ENCODE data around the gene DDX24. TPM values are rescaled to one million over a fixed set of nuclear protein-coding genes. Genes with fewer than 3 reads are reported as not detected.

The DDX24 gene
- total RNA-seq, 1 experiment from 2014 or later: 217 TPM

DNA sequence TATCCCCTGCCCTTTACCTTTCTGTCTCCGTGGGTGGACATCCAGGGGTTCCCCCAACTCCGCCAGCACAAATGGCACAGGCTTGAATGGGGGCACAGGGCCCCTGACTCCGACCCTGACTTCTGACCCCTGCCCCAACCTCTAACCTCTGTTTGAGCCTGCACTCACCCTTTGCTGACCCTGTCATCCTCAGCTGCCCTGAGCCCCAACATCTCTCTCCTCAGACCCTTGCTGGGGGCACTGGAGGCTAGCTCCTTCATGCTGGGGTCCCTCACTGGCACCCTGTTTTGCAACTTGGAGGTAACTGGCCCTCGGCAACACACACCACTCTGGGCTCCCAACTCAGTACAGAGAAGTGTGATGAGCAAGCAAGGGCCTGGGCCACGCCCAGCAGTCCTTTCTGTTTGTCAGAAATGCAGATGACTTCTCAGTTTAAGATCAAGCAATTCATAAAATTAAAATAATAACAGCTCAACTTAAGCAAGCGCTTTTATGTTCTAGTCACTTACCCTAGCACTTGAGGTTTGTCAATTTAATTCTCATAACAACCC, 31.6 kb upstream of the DDX24 start:
- H3K27me3 ChIP-seq (ENCODE audit: low read length): no peaks in the 10 kb centered on the region
- no peak overlapping the region for H3K4me2 ChIP-seq (ENCODE audit: low read depth, low read length, poor library complexity, severe bottlenecking)
- no peaks in the 10 kb centered on the region for H3K9me3 ChIP-seq (ENCODE audit: low read length)
- no peak overlapping the region for H3K27ac ChIP-seq (ENCODE audit: low read length)
- H3K4me3 ChIP-seq (ENCODE audit: low read length): no peak overlapping the region
- no peak overlapping the region for H3K9ac ChIP-seq (ENCODE audit: low read length)
- H3K79me2 ChIP-seq (ENCODE audit: low read length): no peaks in the 10 kb centered on the region
- no peaks in the 10 kb centered on the region for H3K4me1 ChIP-seq (ENCODE audit: low read length)
- no peak overlapping the region for H2AFZ ChIP-seq (ENCODE audit: low read length)
- DNase-seq: peak; percentile 42
- no peaks in the 10 kb centered on the region for H4K20me1 ChIP-seq (ENCODE audit: insufficient read depth, low read depth, low read length)
- H3K9me2 ChIP-seq (replicated peaks; ENCODE audit: insufficient read depth, low read length): no peaks in the 10 kb centered on the region
- H3K36me3 ChIP-seq (ENCODE audit: insufficient read depth, low read length): no peaks in the 10 kb centered on the region

DNA sequence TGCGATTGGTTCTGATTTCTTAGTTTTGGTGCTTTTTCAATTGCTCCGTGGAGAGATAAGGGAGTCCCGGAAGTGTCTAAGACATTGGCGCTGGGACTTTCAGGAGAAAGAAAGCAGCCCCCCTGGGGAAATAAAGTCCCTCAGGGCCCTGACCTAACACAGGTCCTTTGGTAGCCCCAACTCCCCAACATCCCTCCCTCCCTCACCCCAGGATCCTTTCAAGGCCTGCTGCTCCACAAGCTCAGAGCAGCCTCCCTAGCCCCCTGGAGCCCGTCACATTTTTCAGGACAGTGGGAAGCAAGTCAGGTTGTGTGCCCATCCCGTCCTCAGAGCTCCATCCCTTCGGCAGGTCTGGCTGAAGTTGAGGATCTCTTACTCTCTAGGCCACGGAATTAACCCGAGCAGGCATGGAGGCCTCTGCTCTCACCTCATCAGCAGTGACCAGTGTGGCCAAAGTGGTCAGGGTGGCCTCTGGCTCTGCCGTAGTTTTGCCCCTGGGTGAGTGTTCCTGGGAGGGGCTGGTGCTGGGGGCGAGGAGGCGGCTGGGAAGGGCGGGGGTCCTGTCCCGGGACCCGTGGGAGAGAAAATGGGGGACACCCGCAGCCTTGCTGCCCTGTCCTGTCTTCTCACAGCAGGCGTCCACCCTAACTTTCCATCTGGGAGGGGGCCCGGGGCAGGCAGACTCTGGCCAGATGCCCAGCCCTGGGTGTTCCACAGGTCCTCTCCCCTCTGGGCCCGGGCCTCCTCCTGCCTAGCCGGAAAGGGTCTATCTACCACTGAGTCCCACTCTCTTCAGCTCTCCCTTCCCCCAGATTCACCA, 30.5 kb upstream of the DDX24 start:
- Histone ChIP-seq H3K4me1 (ENCODE audit: low read length) (no peaks in the 10 kb centered on the region), H3K4me3 (ENCODE audit: low read length) (no peak overlapping the region), H3K79me2 (ENCODE audit: low read length) (no peaks in the 10 kb centered on the region), H4K20me1 (ENCODE audit: insufficient read depth, low read depth, low read length) (no peaks in the 10 kb centered on the region), H3K27me3 (ENCODE audit: low read length) (no peaks in the 10 kb centered on the region), H3K9me3 (ENCODE audit: low read length) (no peaks in the 10 kb centered on the region), H3K9me2 (replicated peaks; ENCODE audit: insufficient read depth, low read length) (no peaks in the 10 kb centered on the region), H2AFZ (ENCODE audit: low read length) (no peak overlapping the region), H3K36me3 (ENCODE audit: insufficient read depth, low read length) (no peaks in the 10 kb centered on the region), H3K9ac (ENCODE audit: low read length) (no peak overlapping the region), H3K4me2 (ENCODE audit: low read depth, low read length, poor library complexity, severe bottlenecking) (no peak overlapping the region), H3K27ac (ENCODE audit: low read length) (no peak overlapping the region)
- no peak for DNase-seq

DNA sequence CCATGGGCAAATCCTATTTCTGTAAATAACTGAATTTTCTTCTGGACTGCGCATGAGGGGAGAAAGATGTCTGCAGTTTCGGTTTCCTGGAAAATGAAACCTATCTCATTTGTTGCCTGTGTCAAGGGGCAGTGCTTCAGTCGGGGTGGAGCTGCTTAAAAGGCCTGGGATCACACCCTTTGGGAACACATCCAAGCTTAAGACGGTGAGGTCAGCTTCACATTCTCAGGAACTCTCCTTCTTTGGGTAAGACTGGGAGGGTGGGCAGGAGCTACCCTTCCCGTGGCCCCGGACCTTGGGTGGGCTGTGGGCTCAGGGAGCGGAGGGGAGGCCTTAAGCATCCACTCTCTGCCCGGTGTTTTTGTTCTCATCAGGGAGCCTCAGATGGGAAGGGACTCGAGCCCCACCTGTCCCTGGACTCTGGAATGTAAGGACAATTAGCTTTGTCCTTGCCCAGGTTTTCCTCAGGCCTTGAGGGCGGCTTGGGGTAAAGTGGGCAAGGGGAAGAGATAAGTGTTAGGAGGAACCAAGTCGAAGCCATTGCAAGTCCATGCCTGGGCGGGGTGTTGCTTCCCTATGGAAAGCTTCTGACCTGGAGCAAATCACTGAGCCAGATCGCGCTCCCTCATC, 29.7 kb upstream of the DDX24 start, which contains the start of gene IFI27:
Gene IFI27 (plus strand): TSS at position 185 of the 630 bp plus-strand sequence.
- Histone ChIP-seq H3K79me2 (ENCODE audit: low read length) (no peaks in the 10 kb centered on the region), H2AFZ (ENCODE audit: low read length) (no peak within 1 kb of the TSS), H3K4me2 (ENCODE audit: low read depth, low read length, poor library complexity, severe bottlenecking) (no peak within 1 kb of the TSS), H3K4me1 (ENCODE audit: low read length) (no peaks in the 10 kb centered on the region), H3K27me3 (ENCODE audit: low read length) (no peaks in the 10 kb centered on the region), H3K4me3 (ENCODE audit: low read length) (no peak within 1 kb of the TSS), H3K27ac (ENCODE audit: low read length) (no peak within 1 kb of the TSS), H3K36me3 (ENCODE audit: insufficient read depth, low read length) (no peaks in the 10 kb centered on the region), H3K9me2 (replicated peaks; ENCODE audit: insufficient read depth, low read length) (no peaks in the 10 kb centered on the region), H3K9me3 (ENCODE audit: low read length) (no peaks in the 10 kb centered on the region), H3K9ac (ENCODE audit: low read length) (no peak within 1 kb of the TSS), H4K20me1 (ENCODE audit: insufficient read depth, low read depth, low read length) (no peaks in the 10 kb centered on the region)
- no peak for DNase-seq

DNA sequence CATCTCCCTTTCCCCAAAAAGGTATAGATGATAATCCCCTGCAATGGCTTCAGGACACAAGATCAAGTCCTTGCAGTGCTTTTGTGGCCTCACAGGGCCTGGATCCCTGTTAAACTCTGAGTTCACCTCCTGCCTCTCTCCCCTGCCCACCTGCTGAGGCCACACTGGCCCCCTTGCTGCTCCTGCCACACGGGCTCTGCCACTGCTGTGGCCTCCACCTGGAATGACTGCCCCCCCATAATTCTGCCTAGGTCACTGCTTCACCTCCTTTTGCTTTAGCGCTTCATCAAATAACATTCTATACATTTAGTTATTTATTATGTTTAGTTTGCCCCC, 28.9 kb upstream of the DDX24 start:
- Histone ChIP-seq H3K9me2 (replicated peaks; ENCODE audit: insufficient read depth, low read length) (no peaks in the 10 kb centered on the region), H3K9me3 (ENCODE audit: low read length) (no peaks in the 10 kb centered on the region), H2AFZ (ENCODE audit: low read length) (no peak overlapping the region), H3K4me2 (ENCODE audit: low read depth, low read length, poor library complexity, severe bottlenecking) (no peak overlapping the region), H3K27me3 (ENCODE audit: low read length) (no peaks in the 10 kb centered on the region), H3K79me2 (ENCODE audit: low read length) (no peaks in the 10 kb centered on the region), H3K36me3 (ENCODE audit: insufficient read depth, low read length) (no peaks in the 10 kb centered on the region), H3K27ac (ENCODE audit: low read length) (no peak overlapping the region), H4K20me1 (ENCODE audit: insufficient read depth, low read depth, low read length) (no peaks in the 10 kb centered on the region), H3K9ac (ENCODE audit: low read length) (no peak overlapping the region), H3K4me1 (ENCODE audit: low read length) (no peaks in the 10 kb centered on the region), H3K4me3 (ENCODE audit: low read length) (no peak overlapping the region)
- no peak for DNase-seq

DNA sequence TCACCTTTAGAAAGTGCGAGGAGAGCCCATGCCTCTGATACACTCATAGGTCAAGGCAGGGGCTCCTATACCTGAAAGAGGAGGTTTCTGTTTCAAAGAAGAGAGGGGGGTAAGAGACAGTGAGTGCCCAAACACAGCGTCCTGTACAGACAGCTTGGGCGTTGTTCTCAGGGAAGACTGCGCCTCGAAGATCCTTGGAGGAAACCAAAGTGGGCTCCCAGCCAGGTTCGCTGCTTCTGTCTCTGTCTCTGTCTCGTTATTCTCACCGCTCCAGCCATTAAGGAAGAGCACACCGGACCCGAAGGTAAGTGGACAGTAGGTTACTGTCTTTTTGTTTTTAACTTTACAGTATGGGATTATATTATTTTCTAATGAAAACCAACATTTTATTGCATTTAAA, 23.7 kb upstream of the DDX24 start:
- Histone ChIP-seq H3K27ac (ENCODE audit: low read length) (no peak overlapping the region), H3K4me1 (ENCODE audit: low read length) (no peaks in the 10 kb centered on the region), H3K9me3 (ENCODE audit: low read length) (no peaks in the 10 kb centered on the region), H3K27me3 (ENCODE audit: low read length) (no peaks in the 10 kb centered on the region), H3K36me3 (ENCODE audit: insufficient read depth, low read length) (no peaks in the 10 kb centered on the region), H4K20me1 (ENCODE audit: insufficient read depth, low read depth, low read length) (no peaks in the 10 kb centered on the region; the same call in 1 of the 2 replicates), H3K79me2 (ENCODE audit: low read length) (no peaks in the 10 kb centered on the region), H3K9me2 (replicated peaks; ENCODE audit: insufficient read depth, low read length) (no peaks in the 10 kb centered on the region), H3K4me3 (ENCODE audit: low read length) (no peak overlapping the region), H2AFZ (ENCODE audit: low read length) (no peak overlapping the region), H3K9ac (ENCODE audit: low read length) (no peak overlapping the region), H3K4me2 (ENCODE audit: low read depth, low read length, poor library complexity, severe bottlenecking) (no peak overlapping the region)
- no peak for DNase-seq

- no peaks in the 10 kb centered on the region for H3K4me1 ChIP-seq (ENCODE audit: low read length)
- H2AFZ ChIP-seq (ENCODE audit: low read length): no peak overlapping the region
- H3K27ac ChIP-seq (ENCODE audit: low read length): no peak overlapping the region
- H3K9me2 ChIP-seq (replicated peaks; ENCODE audit: insufficient read depth, low read length): no peaks in the 10 kb centered on the region
- no peaks in the 10 kb centered on the region for H3K79me2 ChIP-seq (ENCODE audit: low read length)
- H3K4me3 ChIP-seq (ENCODE audit: low read length): no peak overlapping the region
- no peak overlapping the region for H3K9ac ChIP-seq (ENCODE audit: low read length)
- peaks cover 2% of the 10 kb centered on the region; the same call in 1 of the 2 replicates for H4K20me1 ChIP-seq (ENCODE audit: insufficient read depth, low read depth, low read length)
- H3K9me3 ChIP-seq (ENCODE audit: low read length): no peaks in the 10 kb centered on the region
- DNase-seq: no peak
- H3K36me3 ChIP-seq (ENCODE audit: insufficient read depth, low read length): no peaks in the 10 kb centered on the region
- H3K27me3 ChIP-seq (ENCODE audit: low read length): no peaks in the 10 kb centered on the region
- H3K4me2 ChIP-seq (ENCODE audit: low read depth, low read length, poor library complexity, severe bottlenecking): no peak overlapping the region
Observed at GRCh38 chr14:94103554-94104150, 22.6 kb upstream of the DDX24 start.

DNA sequence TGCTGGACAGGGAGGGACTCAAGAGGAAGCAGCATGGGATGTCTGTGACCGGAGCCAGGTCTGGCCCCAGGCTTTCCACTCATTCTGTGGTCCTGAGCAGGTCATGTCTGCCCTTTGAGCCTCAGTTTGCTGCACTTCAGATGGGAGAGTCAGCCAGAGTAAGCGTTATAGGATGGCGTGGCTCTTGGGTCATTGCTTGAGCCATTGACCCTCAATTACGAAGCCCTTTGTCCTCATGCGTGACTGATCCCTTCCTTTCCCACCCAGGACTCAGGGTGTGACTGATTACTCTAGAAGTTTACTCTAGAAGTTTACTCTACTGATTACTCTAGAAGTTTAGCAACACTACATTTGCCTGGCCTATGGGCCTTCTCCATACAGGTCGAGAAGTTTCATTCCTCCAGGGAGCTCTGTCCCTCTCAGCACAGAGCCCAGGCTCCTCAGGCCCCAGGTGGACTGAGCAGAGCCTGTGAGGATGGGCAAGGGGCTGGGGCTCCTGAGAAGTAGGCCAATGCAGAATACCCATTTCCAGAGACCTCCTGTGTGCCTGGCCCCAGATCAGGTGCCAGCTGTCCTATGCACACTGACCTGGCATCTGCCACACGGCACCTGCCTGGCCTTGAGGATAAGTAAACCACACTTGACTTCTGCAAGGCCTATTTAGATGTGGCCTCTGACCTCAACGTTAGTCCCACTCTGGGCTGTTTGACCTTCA, 21.9 kb upstream of the DDX24 start:
- Histone ChIP-seq H3K9me2 (replicated peaks; ENCODE audit: insufficient read depth, low read length) (no peaks in the 10 kb centered on the region), H3K9ac (ENCODE audit: low read length) (no peak overlapping the region), H3K4me3 (ENCODE audit: low read length) (no peak overlapping the region), H3K4me2 (ENCODE audit: low read depth, low read length, poor library complexity, severe bottlenecking) (no peak overlapping the region), H3K9me3 (ENCODE audit: low read length) (no peaks in the 10 kb centered on the region), H3K79me2 (ENCODE audit: low read length) (no peaks in the 10 kb centered on the region), H4K20me1 (ENCODE audit: insufficient read depth, low read depth, low read length) (peaks cover 2% of the 10 kb centered on the region; the same call in 1 of the 2 replicates), H3K27me3 (ENCODE audit: low read length) (no peaks in the 10 kb centered on the region), H3K4me1 (ENCODE audit: low read length) (no peaks in the 10 kb centered on the region), H3K27ac (ENCODE audit: low read length) (no peak overlapping the region), H3K36me3 (ENCODE audit: insufficient read depth, low read length) (no peaks in the 10 kb centered on the region), H2AFZ (ENCODE audit: low read length) (no peak overlapping the region)
- DNase-seq: no peak

- Histone ChIP-seq H3K27ac (ENCODE audit: low read length) (no peak overlapping the region), H3K9me2 (replicated peaks; ENCODE audit: insufficient read depth, low read length) (no peaks in the 10 kb centered on the region), H3K4me3 (ENCODE audit: low read length) (no peak overlapping the region), H3K4me2 (ENCODE audit: low read depth, low read length, poor library complexity, severe bottlenecking) (no peak overlapping the region), H4K20me1 (ENCODE audit: insufficient read depth, low read depth, low read length) (peaks cover 2% of the 10 kb centered on the region; the same call in 1 of the 2 replicates), H3K36me3 (ENCODE audit: insufficient read depth, low read length) (no peaks in the 10 kb centered on the region), H3K9me3 (ENCODE audit: low read length) (no peaks in the 10 kb centered on the region), H2AFZ (ENCODE audit: low read length) (no peak overlapping the region), H3K27me3 (ENCODE audit: low read length) (no peaks in the 10 kb centered on the region), H3K4me1 (ENCODE audit: low read length) (no peaks in the 10 kb centered on the region), H3K9ac (ENCODE audit: low read length) (no peak overlapping the region), H3K79me2 (ENCODE audit: low read length) (no peaks in the 10 kb centered on the region)
- no peak for DNase-seq
Observed at GRCh38 chr14:94101748-94102147, 20.7 kb upstream of the DDX24 start.

Data from Karpas-422 (cell line).